Ecto neural progenitor cell (in vitro differentiated cells): ENCODE measurements around the gene TUBA4A.
"Not testable (repeated sequence)": the region's sequence is repeated elsewhere in the genome, so short reads cannot be mapped to it uniquely, and the experiment has no call there.

ENCODE experiments used
- DNase-seq: peaks from one replicate; pipeline ENCODE4 v3.0.0-alpha.2; 2018; ENCODE audit warnings: low spot score

The TUBA4A gene

DNA sequence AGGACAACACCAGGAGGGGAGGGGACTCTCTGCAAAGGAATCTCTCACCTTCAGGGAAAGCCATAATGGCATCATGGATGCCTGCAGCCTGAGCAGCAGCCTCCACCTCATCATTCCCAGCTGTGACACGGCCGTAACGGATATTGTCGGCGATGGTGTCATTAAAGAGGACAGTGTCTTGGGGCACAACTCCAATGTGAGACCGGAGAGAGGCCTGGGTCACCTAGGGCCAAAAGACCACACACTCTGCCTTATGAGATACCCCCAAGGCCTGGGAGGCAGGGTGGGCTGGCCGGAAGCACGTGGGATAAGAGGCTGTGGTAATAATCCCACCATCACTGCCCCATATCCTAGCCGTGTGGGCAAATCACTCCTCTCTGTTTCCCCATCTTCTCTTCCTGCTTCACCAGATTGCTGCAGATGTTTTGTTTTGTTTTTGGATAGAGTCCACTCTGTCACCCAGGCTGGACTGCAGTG is 42.8 kb downstream of the TUBA4A start:
- no peak for DNase-seq

DNA sequence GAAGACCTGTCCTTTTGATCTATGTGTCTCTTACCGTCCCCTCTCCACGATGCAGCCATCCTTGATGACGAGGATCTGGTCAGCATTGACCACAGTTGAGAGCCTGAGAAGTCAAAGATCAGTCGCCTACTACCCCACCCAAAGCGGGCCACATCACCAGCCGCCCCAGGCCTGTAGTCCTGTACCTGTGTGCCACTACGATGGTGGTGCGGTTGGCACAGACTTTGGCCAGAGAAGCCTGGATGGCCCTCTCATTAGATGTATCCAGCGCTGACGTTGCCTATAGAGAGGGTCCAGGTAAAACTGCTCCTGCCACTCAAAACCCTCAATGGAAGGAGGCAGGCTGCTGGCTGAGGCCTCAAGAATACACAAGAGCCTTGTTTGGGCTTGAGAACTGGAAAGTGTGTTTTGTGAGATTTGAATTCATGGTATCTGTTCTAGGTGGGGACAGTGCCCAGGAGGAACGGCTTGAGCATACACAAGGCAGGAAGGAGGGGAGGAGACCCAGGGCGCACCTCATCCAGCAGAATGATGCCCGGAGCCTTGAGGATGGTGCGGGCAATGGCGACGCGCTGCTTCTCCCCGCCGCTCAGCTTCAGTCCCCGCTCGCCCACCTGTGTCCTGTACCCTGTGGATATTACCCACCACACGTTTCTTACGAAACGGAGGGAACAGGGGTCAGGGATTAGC is 43.4 kb downstream of the TUBA4A start:
- DNase-seq: no peak

DNA sequence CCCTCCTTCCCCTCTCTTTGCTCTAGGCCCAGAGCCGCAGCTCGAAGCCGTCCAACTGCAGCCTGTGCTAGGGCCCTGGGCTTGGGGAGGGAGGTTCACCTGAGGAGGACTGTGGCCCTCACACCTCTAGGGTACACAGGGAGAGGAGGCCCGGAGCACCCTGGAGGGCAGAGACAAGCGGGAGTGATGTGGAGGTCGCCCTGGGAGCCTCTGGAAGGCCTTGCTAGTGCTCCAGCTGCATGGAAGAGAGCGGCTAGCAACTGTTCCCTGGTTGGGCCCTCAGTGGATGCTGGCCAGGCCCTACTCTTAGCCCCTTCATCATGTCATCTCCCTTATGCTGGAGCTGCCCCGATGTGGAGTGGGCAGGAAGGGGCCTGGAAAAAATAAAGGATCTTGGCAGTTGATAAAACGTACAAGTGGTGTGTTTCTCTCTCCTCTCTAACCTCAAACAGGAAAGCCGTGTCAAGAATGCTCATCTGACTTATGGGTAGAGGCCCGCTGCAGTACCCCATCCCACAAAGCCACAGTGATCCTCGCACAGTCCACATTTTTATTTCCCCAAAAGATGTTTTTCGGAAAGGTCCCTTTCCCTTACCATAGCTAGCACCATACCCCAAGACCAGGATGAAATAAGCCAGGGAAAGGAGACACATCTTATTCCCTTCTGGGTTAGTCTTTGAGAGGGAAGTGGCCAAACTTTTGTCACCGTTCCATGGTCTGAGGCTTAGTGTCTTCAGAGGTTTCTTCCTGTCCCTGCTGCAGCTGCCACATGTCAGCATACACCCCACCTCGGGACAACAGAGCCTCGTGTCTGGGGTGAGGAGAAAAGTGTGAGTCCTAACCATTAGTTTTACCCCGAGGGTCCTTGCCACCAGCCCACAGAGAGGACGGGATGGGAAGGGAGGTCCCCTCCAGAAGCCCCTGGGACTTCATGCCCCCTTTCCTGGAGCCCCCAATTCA is 44.2 kb downstream of the TUBA4A start:
- no peak for DNase-seq

DNA sequence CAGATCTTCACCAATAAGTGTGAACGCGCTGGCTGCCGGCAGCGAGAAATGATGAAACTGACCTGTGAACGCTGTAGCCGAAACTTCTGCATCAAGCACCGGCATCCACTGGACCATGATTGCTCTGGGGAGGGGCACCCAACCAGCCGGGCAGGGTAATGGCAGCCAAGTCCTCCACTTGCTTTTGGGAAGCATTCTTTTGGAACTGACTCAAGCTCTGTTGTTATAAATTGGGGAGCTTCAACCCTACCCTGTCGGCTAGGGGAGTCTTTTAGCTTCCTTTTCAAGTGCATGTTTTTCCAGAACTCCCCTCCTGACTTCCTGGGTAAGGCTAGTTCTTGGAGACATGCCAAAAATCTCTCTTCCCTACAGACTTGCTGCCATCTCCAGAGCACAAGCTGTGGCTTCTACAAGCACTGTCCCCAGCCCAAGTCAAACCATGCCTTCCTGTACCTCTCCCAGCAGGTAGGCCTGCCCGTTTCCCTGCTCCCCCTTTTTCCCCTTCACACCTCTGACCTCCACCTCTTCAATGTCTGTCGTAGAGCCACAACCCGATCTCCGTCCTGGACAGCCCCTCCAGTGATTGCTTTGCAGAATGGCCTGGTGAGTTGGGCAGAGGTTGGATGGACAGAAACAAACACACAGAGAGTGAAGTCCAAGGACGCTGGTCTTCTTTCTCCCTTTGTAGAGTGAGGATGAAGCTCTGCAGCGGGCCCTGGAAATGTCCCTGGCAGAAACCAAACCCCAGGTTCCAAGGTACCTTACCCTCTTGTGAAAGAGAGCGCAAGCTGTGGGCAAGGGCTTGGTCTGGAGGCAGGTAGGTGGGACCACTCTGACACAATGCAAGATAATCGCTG is 45.6 kb downstream of the TUBA4A start:
- DNase-seq: no peak

DNA sequence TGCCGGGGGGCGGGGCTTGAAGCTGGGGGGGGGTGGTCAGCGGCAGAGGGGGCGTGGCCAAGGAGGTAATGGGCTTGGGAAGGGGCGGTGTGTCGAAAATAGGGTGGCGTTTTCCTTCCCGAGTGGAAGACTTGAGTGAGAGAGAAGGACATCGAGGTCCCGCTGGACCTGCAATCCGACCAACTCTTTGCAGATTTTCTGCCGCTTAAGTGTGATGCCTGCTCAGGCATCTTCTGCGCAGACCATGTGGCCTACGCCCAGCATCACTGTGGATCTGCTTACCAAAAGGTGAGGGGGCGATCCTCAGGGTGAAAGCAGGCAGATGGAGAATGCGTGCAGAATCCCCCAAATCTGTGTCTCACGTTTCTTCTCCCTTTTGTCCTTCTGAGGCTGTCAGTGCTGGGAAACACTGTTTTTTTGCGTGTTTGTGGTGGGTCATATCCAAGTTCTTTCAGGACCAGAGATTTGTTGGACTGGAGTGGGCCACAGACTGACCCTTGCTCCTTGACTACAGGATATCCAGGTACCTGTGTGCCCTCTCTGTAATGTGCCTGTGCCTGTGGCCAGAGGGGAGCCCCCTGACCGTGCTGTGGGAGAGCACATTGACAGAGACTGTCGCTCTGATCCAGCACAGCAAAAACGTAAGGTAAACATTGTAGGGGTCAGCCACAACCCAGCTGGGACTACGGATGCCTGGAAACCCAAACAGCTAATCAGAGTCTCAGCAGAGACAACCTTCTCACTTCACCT is 46.4 kb downstream of the TUBA4A start:
- DNase-seq: no peak

DNA sequence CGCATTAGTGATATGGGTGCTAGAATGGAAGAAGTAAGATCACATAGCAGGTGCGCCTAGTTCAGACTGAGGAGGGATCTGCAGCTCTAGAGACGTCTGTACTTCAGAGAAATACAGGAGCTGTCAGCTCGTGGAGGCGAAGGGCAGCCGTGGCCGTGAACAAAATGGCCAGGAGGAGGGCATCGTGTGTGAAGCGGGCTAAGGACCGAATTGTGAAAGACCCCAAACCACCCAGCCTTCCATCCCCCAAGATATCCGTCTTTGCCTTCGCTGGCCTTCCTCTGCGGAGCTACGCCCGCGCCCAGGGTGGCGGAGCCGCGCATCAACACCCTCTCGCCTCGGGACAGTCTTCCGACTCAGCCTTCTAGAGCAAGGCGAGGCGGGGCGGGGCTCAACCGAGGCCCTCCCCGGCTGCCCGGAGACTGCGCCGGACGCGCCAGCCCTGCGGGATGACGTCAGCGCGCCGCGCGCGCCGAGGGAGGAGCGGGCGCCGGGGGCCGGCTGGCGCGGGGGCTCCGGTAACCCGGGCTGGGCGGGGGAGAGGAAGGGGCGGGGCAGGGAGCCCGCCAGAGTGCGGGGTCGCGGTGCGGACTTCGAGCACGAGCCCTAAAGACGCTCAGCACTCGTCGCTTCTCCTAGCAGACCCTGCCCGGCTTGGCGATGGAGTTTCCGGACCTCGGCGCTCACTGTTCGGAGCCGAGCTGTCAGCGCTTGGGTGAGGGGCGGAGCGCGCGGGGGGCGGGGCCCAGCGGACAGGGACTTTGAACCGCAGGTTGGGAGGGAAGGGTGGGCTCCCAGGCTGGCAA is 47.2 kb downstream of the TUBA4A start, which contains the start of gene ZFAND2B:
TSS of gene ZFAND2B (plus strand) at position 455 of the 806 bp plus-strand sequence. CDS start at position 661, 206 bp downstream.
- DNase-seq: peak; percentile 96

DNA sequence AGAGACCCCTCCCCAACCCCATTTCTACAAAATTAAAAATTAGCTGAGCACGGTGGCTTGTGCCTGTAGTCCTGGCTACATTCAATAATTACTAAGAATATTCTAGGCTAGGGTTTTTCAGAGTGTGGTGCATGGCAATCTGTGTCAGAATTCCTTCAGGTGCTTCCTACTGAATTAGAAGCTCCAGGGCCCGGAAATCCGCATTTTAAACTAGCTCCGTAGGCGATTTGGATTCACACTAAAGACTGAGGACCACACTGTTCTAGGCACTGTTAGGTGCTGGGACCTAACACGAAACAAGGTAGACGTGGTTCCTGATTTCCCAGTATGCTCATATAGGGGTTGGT is 47.8 kb downstream of the TUBA4A start:
- DNase-seq: no peak

DNA sequence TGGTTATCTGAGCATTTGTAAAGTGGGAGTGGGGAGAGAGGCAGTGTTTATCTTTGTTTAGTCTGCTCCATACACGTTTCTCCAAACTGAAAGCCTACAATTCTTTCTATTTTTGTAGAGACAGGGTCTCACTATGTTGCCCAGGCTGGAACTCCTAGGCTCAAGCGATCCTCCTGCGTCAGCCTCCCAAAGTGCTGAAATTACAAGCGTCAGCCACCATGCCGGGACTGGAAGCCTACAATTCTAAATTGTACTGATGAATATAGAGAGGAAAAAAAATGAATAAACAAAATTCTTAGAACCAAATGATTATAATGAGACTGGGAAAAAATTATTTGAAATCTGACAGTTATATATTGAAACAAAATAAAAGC is 48.6 kb downstream of the TUBA4A start:
- DNase-seq: no peak

DNA sequence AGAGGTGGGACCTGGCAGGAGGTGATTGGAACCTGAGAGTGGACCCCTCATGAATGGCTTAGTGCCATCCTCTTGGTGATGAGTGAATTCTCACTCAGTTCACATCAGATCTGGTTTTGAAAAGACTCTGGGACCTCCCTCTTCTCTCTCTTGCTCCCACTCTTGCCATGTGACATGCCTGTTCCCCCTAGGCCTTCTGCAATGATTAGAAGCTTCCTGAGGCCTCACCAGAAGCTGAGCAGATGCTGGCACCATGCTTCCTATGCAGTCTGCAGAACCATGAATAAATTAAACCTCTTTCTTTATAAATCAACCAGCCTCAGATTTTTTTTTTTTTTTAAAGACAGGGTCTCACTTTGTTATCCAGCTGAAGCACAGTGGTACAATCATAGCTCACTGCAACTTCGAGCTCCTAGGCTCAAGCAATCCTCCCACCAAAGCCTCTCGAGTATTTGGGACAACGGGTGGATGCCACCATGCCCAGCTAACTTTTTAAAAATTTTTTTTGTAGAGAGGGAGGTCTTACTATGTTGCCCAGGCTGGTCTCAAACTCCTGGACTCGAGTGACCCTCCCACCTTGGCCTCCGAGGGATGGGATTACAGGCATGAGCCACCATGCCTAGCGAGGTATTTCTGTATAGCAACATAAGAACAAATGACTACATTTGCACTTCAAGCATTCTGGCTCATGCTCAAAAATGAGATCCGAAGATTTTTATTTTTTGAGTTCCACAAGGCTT is 49.1 kb downstream of the TUBA4A start:
- DNase-seq: no peak

DNA sequence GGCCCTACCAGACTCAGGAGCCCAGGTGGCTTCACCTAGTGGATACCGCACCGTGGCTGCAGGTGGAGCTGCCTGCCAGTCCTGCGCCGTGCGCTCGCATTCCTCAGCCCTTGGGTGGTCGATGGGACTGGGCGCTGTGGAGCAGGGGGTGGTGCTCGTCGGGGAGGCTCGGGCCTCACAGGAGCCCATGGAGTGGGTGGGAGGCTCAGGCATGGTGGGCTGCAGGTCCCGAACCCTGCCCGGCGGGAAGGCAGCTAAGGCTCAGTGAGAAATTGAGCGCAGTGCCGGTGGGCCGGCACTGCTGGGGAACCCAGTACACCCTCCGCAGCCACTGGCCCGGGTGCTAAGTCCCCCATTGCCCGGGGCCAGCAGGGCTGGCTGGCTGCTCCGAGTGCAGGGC is 52.4 kb downstream of the TUBA4A start:
- not testable (repeated sequence) for DNase-seq

DNA sequence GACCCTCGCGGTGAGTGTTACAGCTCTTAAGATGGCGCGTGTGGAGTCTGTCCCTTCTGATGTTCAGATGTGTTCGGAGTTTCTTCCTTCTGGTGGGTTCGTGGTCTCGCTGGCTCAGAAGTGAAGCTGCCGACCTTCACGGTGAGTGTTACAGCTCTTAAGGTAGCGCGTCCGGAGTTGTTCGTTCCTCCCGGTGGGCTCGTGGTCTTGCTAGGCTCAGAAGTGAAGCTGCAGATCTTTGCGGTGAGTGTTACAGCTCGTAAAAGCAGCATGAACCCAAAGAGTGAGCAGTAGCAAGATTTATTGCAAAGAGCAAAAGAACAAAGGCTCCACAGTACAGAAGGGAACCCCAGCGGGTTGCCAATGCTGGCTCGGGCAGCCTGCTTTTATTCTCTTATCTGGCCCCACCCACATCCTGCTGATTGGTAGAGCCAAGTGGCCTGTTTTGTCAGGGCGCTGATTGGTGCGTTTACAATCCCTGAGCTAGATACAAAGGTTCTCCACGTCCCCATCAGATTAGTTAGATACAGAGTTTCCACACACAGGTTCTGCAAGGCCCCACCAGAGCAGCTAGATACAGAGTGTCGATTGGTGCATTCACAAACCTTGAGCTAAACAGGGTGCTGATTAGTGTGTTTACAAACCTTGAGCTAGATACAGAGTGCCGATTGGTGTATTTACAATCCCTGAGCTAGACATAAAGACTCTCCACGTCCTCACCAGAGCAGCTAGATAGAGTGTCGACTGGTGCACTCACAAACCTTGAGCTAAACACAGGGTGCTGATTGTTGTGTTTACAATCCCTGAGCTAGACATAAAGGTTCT is 53.0 kb downstream of the TUBA4A start:
- not testable (repeated sequence) for DNase-seq
